OCI-LY7 (cell line): ENCODE results near the gene ARHGAP23. TPM values are rescaled to one million over a fixed set of nuclear protein-coding genes. Genes with fewer than 3 reads are reported as not detected.

ENCODE experiments used
- BruUV-seq: library from RNA; stranded (reverse); fragments of 400-500 nt; replicated peaks from 2 replicates; lab custom pipeline; 2021; lab: Mats Ljungman, UMichigan
- CTCF ChIA-PET: fragments of 300-600 bp; sonication (Branson Sonifier 250); formaldehyde crosslinking; loops from one replicate; lab custom pipeline; 2022; ENCODE audit warnings: antibody characterized with exemption; ENCODE audit not compliant: unreplicated experiment; lab: Charles Lee
- POLR2A ChIA-PET: fragments of 300-600 bp; sonication (Branson Sonifier 250); formaldehyde crosslinking; loops from one replicate; lab custom pipeline; 2022; ENCODE audit warnings: antibody characterized with exemption; lab: Charles Lee
- DNase-seq: peaks from one replicate; pipeline ENCODE4 v3.0.0-alpha.2; 2015; ENCODE audit warnings: low spot score
- H2AFZ ChIP-seq: fragments of 200-600 bp; sonication (generic), shearing (Covaris generic); 2 replicates; pipeline ENCODE4 v1.6.1; 2014; ENCODE audit warnings: mild to moderate bottlenecking, antibody characterized with exemption, low read length, moderate library complexity
- H3K27ac ChIP-seq: fragments of 200-600 bp; sonication (generic); 2 replicates; pipeline ENCODE4 v1.5.1; 2014; ENCODE audit warnings: mixed run types, low read depth, mild to moderate bottlenecking, moderate library complexity, low read length, inconsistent platforms; ENCODE audit not compliant: poor library complexity, severe bottlenecking
- H3K36me3 ChIP-seq: fragments of 200-600 bp; sonication (generic); 2 replicates; pipeline ENCODE4 v1.6.1; 2014; ENCODE audit warnings: mild to moderate bottlenecking, antibody characterized with exemption, low read length, moderate library complexity, mixed read lengths; ENCODE audit not compliant: insufficient read depth
- H3K4me1 ChIP-seq: fragments of 200-600 bp; sonication (generic); 2 replicates; pipeline ENCODE4 v1.5.1; 2014; ENCODE audit warnings: mild to moderate bottlenecking, low read length; ENCODE audit not compliant: insufficient read depth, poor library complexity, severe bottlenecking
- H3K4me2 ChIP-seq: fragments of 200-600 bp; sonication (generic); 2 replicates; pipeline ENCODE4 v1.6.1; 2014; ENCODE audit warnings: mild to moderate bottlenecking, low read length
- H3K4me3 ChIP-seq: fragments of 200-600 bp; sonication (generic); 2 replicates; pipeline ENCODE4 v1.5.1; 2014; ENCODE audit warnings: mild to moderate bottlenecking, low read depth, low read length; ENCODE audit not compliant: poor library complexity, severe bottlenecking
- H3K79me2 ChIP-seq: fragments of 200-600 bp; sonication (generic); 2 replicates; pipeline ENCODE4 v1.6.1; 2016; ENCODE audit warnings: low read depth, mild to moderate bottlenecking, low read length, moderate library complexity, mixed read lengths; ENCODE audit not compliant: insufficient read depth
- H3K9me2 ChIP-seq: fragments of 200-600 bp; sonication (generic); 2 replicates; pipeline ENCODE4 v1.6.1; 2016; ENCODE audit warnings: mild to moderate bottlenecking, low read length, mixed read lengths; ENCODE audit not compliant: insufficient read depth
- H3K9me3 ChIP-seq: fragments of 200-600 bp; sonication (generic); 2 replicates; pipeline ENCODE4 v1.6.1; 2014; ENCODE audit warnings: mild to moderate bottlenecking, mixed run types, low read length, mixed read lengths
- H4K20me1 ChIP-seq: fragments of 200-600 bp; sonication (generic); 2 replicates; pipeline ENCODE4 v1.6.1; 2014; ENCODE audit warnings: mild to moderate bottlenecking, antibody characterized with exemption, low read length, moderate library complexity, mixed read lengths; ENCODE audit not compliant: insufficient read depth
- EZH2phosphoT487 ChIP-seq: fragments of 200-600 bp; sonication (generic); IDR thresholded peaks from 2 replicates; pipeline ENCODE4 v1.6.1; 2018; ENCODE audit warnings: low read depth, borderline replicate concordance, mild to moderate bottlenecking, mixed run types, antibody characterized with exemption, low read length, moderate library complexity, mixed read lengths
- intact Hi-C: fragments of 100-400 bp; cut with micrococcal nuclease; formaldehyde crosslinking; loops from one replicate; pipeline ENCODE4 v1.10.0; 2022; ENCODE audit not compliant: unreplicated experiment
- total RNA-seq, 2 experiments: library from RNA; depleted of rRNA in 1 of 2; stranded (reverse); fragments of >200 nt in 1 of 2; shearing (Covaris generic) in 1 of 2; gene quantifications; 2 replicates each; pipeline ENCODE4 v1.2.3, GENCODE V29; 2014 to 2022
- TF ChIP-seq, protein P1 (sequence below): fragments of 200-600 bp; sonication (generic); conservative IDR thresholded peaks from 2 replicates; pipeline ENCODE4 v1.5.1; 2014; ENCODE audit warnings: mild to moderate bottlenecking, antibody characterized with exemption, low read length, moderate library complexity, mixed read lengths

ARHGAP23 gene
- total RNA-seq, 2 experiments from 2014 or later: 16.3 to 18.6 TPM

GRCh38 chr17:38561416-38562214, 133.4 kb downstream of the ARHGAP23 start:
- BruUV-seq: no TSS peak
- Histone ChIP-seq H2AFZ (no peak overlapping the region), H4K20me1 (no peaks in the 10 kb centered on the region; the same call in 1 of the 2 replicates), H3K9me3 (no peaks in the 10 kb centered on the region), H3K4me3 (no peak overlapping the region), H3K9me2 (no peaks in the 10 kb centered on the region), H3K4me1 (peaks cover 23% of the 10 kb centered on the region), H3K4me2 (no peak overlapping the region), H3K27ac (no peak overlapping the region), H3K36me3 (no peaks in the 10 kb centered on the region), H3K79me2 (no peaks in the 10 kb centered on the region)
- ChIA-PET POLR2A (no interaction called here), CTCF (no interaction called here)
- intact Hi-C loops: no loop called here
- no peak for DNase-seq
- no peak for TF ChIP-seq EZH2phosphoT487
- TF ChIP-seq, protein P1, sequence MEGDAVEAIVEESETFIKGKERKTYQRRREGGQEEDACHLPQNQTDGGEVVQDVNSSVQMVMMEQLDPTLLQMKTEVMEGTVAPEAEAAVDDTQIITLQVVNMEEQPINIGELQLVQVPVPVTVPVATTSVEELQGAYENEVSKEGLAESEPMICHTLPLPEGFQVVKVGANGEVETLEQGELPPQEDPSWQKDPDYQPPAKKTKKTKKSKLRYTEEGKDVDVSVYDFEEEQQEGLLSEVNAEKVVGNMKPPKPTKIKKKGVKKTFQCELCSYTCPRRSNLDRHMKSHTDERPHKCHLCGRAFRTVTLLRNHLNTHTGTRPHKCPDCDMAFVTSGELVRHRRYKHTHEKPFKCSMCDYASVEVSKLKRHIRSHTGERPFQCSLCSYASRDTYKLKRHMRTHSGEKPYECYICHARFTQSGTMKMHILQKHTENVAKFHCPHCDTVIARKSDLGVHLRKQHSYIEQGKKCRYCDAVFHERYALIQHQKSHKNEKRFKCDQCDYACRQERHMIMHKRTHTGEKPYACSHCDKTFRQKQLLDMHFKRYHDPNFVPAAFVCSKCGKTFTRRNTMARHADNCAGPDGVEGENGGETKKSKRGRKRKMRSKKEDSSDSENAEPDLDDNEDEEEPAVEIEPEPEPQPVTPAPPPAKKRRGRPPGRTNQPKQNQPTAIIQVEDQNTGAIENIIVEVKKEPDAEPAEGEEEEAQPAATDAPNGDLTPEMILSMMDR: no peak

Other genes starting within 250 kb of the ARHGAP23 start
- not detected in 2 replicates for gene TBC1D3, start 235.9 kb upstream of the ARHGAP23 start, total RNA-seq (2014; rRNA removed; shearing (Covaris generic))
- not detected in 2 replicates for gene TBC1D3, start 235.9 kb upstream of the ARHGAP23 start, total RNA-seq (2022)
- 29.5 and 29.6 TPM in 2 replicates for gene MRPL45, start 131.3 kb upstream of the ARHGAP23 start, total RNA-seq (2014; rRNA removed; shearing (Covaris generic))
- 41.5 and 45.1 TPM in 2 replicates for gene MRPL45, start 131.3 kb upstream of the ARHGAP23 start, total RNA-seq (2022)
- 0.21 and 0.32 TPM in 2 replicates for gene GPR179, start 84.5 kb upstream of the ARHGAP23 start, total RNA-seq (2014; rRNA removed; shearing (Covaris generic))
- gene GPR179, start 84.5 kb upstream of the ARHGAP23 start, total RNA-seq (2022): 0.06 and 1.1 TPM in 2 replicates
- 27.0 and 36.1 TPM in 2 replicates for gene SOCS7, start 76.6 kb upstream of the ARHGAP23 start, total RNA-seq (2014; rRNA removed; shearing (Covaris generic))
- 39.1 and 44.9 TPM in 2 replicates for gene SOCS7, start 76.6 kb upstream of the ARHGAP23 start, total RNA-seq (2022)
- 0.15 and 1.5 TPM in 2 replicates for gene SRCIN1, start 177.5 kb downstream of the ARHGAP23 start, total RNA-seq (2014; rRNA removed; shearing (Covaris generic))
- gene SRCIN1, start 177.5 kb downstream of the ARHGAP23 start, total RNA-seq (2022): 4.6 and 4.9 TPM in 2 replicates
- 8.3 and 11.8 TPM in 2 replicates for gene EPOP, start 246.5 kb downstream of the ARHGAP23 start, total RNA-seq (2014; rRNA removed; shearing (Covaris generic))
- 21.7 and 27.2 TPM in 2 replicates for gene EPOP, start 246.5 kb downstream of the ARHGAP23 start, total RNA-seq (2022)